Measurements from ENCODE around the gene PPP1R12C.

PPP1R12C gene

DNA sequence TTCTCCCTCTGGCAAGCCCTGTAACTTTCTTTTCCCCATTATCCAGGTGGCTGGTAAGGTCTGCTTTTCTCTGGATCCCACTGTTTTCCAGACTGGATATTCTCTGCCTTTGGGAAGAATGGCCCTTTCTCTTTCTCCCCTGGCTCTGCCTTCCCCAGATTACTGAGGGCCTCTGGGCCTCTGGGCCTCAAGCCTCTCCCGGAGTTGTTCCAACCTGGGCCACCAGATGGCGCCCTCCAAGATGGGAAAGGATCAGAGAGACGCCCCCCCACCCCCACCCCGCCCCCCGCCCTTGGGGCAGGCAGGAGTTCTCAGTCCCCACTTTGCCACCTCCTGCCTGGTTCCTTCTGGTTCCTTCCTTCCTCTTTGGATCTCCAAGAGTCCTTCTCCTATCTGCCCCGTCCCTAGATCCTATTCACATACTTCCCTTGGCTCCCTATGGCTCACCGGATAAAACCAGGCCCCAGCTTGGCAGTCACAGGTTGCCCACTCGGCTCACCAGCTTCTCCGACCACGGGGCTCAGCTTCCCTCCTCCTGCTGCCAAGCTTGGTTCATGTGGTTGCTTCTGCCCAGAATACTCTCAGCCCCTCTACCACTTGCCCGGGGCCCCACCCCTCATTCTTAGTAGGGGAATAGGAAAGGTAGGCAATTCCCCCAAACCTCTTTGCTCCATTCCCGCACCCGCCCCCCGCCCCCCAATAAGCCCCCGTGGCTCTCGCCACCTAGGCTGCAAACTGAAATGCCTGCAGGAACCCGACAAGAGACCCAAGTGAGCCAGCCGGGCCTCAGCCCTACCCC, 28.7 kb downstream of the PPP1R12C start:
- DNase-seq: no peak

- DNase-seq: no peak
These were observed 29.4 kb downstream of the PPP1R12C start for GRCh38 chr19:55088021-55088451.

- no peak for DNase-seq
These were observed 29.9 kb downstream of the PPP1R12C start for GRCh38 chr19:55087542-55087901.

- DNase-seq: no peak
These were observed 30.5 kb downstream of the PPP1R12C start for GRCh38 chr19:55086730-55087541.

DNA sequence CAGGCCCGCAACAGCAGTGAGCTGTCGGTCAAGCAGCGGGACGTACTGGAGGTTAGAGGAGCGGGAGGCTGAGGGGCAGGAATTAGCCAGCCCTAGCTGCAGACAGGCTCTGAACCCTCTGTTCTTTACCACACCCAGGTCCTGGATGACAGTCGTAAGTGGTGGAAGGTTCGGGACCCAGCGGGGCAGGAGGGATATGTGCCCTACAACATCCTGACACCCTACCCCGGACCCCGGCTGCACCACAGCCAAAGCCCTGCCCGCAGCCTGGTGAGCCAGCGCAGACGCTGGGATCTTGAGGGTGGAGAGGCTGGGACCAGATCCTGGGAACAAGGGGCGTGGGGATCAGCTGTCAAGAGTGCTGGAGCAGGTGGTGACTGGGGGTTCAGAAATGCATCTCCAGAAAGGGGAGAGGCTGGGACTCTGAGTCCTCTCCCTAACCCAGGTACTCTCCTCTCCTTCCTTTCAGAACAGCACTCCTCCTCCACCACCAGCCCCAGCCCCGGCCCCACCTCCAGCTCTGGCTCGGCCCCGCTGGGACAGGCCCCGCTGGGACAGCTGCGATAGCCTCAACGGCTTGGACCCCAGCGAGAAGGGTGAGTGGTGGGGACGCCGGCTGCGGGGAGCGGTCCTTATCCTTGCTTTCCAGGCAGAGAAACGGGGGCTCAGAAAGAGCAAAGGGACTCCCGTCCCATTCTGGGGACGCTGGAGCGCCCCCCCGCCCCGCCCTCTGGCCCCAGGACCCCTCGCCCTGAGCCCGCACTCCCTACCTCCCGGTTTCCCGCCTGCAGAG, 31.3 kb downstream of the PPP1R12C start:
- DNase-seq: no peak

- no peak for DNase-seq
These were observed 33.0 kb downstream of the PPP1R12C start for GRCh38 chr19:55084416-55084815.

- DNase-seq: no peak
These were observed 34.2 kb downstream of the PPP1R12C start for GRCh38 chr19:55083004-55083850.

DNA sequence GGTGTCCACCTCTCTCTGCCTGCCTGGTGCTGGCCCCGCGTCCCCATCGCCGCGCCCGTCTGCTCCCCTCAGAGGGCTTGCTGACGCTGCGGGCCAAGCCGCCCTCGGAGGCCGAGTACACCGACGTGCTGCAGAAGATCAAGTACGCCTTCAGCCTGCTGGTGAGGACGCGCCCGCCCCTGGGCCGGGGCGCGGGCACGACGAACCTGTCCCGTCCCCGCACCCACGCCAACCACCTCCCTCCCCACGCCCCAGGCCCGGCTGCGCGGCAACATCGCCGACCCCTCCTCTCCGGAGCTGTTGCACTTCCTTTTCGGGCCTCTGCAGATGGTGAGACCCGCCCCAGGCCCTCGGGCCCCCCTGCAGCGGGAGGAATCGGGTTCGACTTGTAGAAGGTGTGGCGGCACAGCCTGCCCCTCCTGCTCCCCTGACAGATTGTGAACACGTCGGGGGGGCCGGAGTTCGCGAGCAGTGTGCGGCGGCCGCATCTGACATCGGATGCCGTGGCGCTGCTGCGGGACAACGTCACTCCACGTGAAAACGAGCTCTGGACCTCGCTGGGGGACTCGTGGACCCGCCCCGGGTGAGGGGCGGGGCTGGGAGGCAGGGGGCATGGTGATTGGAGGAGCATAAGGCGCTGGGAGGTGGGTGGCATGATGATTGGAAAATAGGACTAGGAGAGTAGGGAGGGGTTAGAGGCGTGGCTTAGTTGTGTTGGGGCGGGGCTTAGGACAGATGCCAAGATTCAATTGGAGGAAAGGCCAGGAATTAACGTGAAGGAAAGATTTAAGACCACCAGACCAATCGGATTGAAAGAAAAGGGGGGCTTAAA, 35.2 kb downstream of the PPP1R12C start:
- DNase-seq: peak; percentile 56

DNA sequence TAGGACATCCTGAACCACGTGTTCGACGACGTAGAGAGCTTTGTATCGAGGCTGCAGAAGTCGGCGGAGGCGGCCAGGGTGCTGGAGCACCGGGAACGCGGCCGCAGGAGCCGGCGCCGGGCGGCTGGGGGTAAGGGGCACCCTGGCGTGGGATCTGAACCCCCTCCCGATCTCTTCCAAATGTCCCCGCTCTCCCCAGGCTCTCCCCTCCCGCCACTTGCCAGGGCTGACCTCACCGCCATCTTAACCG, 35.7 kb downstream of the PPP1R12C start:
- no peak for DNase-seq

GRCh38 chr19:55080968-55081769, 36.3 kb downstream of the PPP1R12C start:
- peak; percentile 72 for DNase-seq

GRCh38 chr19:55080121-55080967, 37.1 kb downstream of the PPP1R12C start:
- peak; percentile 12 for DNase-seq

DNA sequence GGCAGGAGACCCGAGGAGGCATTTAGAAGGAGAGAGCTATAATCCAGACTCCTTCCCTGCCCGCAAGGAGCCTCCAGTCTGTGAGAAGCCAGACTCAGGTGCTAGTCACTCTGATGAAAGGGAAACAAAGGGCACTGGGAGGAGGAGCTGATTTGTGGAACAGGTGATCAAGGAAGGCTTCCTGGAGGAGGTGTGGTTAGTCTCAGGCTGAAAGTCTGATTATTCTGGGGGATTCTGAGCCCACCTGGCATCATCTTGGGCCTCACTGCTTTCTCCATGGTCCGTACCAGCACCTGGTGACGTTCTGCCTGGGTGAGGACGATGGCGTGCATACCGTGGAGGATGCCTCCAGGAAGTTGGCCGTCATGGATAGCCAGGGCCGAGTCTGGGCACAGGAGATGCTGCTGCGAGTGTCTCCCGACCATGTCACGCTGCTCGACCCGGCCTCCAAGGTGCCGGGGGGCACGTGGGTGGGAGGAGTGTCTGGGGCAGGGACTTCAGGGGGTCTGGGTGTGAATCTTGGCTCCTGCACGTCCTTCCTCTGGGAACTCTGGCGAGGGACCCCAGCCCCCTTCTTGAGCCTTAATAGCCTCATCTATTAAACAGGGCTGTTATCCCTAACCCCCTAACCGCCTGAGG, 37.9 kb downstream of the PPP1R12C start:
- DNase-seq: no peak

- no peak for DNase-seq
These were observed 38.4 kb downstream of the PPP1R12C start for GRCh38 chr19:55078996-55079395.

DNA sequence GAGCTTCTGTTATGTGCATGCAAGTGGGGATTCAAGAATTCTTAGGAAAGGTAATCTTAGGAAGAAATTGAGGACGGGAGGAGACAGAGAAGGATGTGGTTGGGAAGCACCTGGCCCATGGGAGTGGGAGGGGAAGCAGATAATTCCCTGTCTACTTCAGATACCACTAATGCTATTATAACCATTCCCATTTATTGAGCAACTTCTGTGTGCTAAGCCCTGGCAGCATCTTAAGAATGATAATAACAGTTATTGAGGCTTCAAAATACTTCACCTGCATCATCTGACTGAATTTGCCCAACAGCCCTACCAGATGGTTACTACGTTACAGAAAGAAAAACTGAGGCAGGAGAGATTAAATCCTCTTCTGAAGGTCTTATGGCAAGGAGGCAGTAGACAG, 40.3 kb downstream of the PPP1R12C start:
- DNase-seq: no peak

GRCh38 chr19:55076321-55076720, 41.1 kb downstream of the PPP1R12C start:
- no peak for DNase-seq

- peak; percentile 4 for DNase-seq
These were observed 42.0 kb downstream of the PPP1R12C start, which contains the start of gene EPS8L1 for GRCh38 chr19:55075371-55075998. Gene EPS8L1, plus strand, starts transcription at chr19:55075869. Its CDS starts 576 bp downstream, at chr19:55076445.

- no peak for DNase-seq
These were observed 45.5 kb downstream of the PPP1R12C start for GRCh38 chr19:55071913-55072312.

- no peak for DNase-seq
These were observed 46.3 kb downstream of the PPP1R12C start for GRCh38 chr19:55071129-55071502.

Measured in GF-D8 (cell line).